Measurements from ENCODE around the gene RCC1.
"Not testable (repeated sequence)": the region's sequence is repeated elsewhere in the genome, so short reads cannot be mapped to it uniquely, and the experiment has no call there.

The RCC1 gene

GRCh38 chr1:28505406-28506187 is at the start of gene RCC1:
TSS of gene RCC1 (plus strand) at chr1:28506043. CDS start at chr1:28529867, 23,824 bp downstream.
- peak; percentile 94 for DNase-seq (ENCODE audit: insufficient read length, low spot score)
- no peak for FAIRE-seq

- no peak for FAIRE-seq
- no peak for DNase-seq (ENCODE audit: insufficient read length, low spot score)
These were observed 49.8 kb upstream of the RCC1 start for GRCh38 chr1:28456078-28456477.

GRCh38 chr1:28457678-28458077 is 48.2 kb upstream of the RCC1 start:
- DNase-seq (ENCODE audit: insufficient read length, low spot score), result no peak
- FAIRE-seq, result no peak

DNA sequence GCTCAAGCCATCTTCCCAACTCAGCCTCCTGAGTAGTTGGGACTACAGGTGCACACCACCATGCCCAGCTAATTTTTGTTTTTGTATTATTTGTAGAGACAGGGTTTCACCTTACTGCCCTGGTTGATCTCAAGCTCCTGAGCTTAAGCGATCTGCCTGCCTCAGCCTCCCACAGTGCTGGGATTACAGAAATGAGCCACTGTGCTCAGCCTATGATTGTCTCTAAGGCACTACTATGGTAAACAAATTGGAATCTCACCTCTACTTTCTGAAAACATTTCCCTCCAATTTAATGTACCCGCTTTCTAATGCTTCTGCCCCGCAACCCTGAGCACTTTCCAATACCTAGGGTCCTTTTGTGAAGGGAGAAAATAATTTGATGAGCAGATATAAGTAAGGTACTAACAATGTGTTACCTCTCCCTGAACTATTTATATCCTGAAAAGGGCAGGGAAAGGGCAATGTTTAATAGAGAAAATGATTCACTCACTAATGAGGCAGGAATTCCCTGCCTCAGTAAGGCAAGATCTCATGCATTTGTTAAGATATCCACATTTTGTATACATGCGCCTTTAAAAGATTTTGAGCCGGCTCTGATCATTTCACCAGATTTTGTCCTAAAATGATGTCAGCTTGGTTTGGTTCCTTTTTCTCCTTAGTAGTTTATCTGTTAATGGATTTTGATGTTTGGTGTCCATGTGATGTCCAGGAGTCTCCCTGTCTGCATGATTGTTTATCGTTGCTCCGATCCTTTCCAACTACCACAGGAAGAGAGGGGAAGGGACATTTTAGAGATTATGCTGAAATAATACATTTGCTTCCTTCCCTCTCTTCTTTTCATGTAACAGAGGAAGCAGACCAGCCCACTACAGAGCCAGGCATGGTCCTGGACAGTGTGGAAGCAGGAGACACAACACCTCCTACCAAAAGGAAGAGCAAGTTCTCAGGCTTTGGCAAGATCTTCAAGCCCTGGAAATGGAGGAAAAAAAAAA is 47.3 kb upstream of the RCC1 start:
- no peak for FAIRE-seq
- no peak for DNase-seq (ENCODE audit: insufficient read length, low spot score)

DNA sequence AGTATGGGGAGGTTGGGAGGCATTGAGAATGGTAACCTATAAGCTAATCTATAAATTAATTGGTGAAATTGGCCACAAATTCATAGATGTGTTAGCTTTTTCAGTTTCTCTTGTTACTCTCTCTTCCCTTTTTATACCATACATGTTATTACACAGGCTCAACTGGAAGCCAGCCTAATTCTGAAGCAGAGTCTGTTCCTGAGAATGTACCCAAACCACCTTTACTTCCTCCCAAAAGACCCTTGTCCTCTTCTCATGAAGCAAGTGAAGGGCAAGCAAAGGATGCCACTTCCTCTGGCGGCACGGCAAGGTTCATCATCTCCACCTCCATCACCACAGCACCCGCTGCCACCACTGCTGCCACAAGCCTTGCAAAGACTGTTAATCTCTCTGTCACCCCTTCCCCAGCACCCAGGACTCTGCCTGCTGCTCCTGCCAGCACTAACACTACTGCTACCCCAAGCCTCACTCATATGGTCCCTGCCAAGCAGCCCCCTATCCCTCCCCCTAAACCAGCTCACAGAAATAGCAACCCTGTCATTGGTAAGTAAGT is 39.5 kb upstream of the RCC1 start:
- DNase-seq (ENCODE audit: insufficient read length, low spot score), result no peak
- no peak for FAIRE-seq

DNA sequence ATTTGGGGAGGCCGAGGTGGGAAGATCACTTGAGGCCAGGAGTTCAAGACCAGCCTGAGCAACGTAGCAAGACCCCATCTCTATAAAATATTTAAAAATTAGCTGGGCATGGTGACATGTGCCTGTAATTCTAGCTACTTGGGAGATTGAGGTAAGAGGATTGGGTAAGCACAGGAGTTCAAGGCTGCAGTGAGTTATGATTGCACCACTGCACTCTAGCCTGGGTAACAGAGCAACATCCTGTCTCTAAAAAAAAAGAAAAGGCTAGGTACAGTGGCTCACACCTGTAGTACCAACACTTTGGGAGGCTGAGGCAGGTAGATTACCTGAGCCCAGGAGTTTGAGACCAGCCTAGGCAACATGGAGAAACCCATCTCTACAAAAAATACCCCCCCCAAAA is 35.7 kb upstream of the RCC1 start:
- DNase-seq (ENCODE audit: insufficient read length, low spot score) (no peak), FAIRE-seq (no peak)

GRCh38 chr1:28479497-28479896 is 26.3 kb upstream of the RCC1 start:
- not testable (repeated sequence) for DNase-seq (ENCODE audit: insufficient read length, low spot score); FAIRE-seq

GRCh38 chr1:28480308-28480707 is 25.5 kb upstream of the RCC1 start:
- FAIRE-seq, result no peak
- no peak for DNase-seq (ENCODE audit: insufficient read length, low spot score)

DNA sequence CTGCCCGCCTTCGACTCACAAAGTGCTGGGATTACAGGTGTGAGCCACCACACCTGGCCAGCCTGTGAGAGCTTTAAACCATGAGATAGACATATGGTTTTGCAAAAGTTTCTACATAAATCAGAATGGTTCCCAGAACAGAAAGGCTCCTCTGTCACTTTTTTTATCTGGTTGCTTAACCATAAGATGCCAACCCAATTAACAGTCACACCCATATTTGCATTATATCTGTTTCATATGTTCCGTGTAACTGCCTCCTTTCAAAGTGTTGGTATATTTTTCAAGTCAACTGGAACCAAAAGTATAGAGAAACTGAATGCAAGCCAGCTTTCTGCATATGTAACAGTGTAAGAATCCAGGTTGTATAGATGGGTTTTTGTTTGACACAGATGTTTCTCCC is 23.7 kb upstream of the RCC1 start:
- DNase-seq (ENCODE audit: insufficient read length, low spot score), result no peak
- no peak for FAIRE-seq

- FAIRE-seq (no peak), DNase-seq (ENCODE audit: insufficient read length, low spot score) (no peak)
These were observed 23.1 kb upstream of the RCC1 start for GRCh38 chr1:28482702-28483101.

DNA sequence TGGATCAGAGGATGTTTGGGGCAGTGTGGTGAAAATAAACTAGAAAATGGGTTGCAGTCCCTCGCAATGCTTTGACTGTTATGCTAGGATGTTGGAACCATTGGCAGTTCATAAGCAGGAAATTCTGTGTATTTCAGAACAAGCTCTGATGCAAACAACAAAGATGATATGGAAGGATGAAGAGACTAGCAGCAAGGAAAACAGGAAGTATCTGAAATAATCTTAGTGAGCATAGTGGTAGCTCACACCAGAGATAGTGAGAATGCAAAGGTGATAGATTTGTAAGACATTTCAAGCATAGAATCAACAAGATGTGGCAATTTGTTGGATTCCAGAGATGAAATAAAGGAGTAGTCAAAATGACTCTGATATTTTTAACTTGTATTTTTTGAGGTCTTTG is 11.1 kb upstream of the RCC1 start:
- DNase-seq (ENCODE audit: insufficient read length, low spot score) (no peak), FAIRE-seq (no peak)

- FAIRE-seq (no peak), DNase-seq (ENCODE audit: insufficient read length, low spot score) (no peak)
These were observed 6.3 kb upstream of the RCC1 start for GRCh38 chr1:28499553-28499952.

DNA sequence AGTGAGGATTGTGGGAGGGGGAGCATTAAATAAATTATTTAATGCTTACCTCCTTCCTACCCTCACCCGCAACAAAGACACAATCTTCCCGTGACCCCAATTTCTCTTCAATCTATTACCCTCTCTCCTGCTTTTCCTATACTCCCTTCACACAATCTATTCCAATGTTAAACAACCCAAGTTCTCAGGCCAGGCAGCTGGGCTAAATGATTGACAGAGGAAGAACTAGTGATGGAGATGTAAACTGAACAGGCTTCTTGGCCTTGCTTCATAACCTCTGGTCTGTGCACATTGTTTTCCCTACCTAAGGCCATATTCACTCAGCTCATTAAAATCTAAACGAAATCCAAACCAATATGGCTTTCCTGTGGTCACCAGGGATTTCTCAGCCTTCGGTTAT is 3.9 kb upstream of the RCC1 start:
- FAIRE-seq (no peak), DNase-seq (ENCODE audit: insufficient read length, low spot score) (no peak)

GRCh38 chr1:28503117-28503516 is 2.7 kb upstream of the RCC1 start:
- DNase-seq (ENCODE audit: insufficient read length, low spot score), result no peak
- FAIRE-seq, result no peak

- FAIRE-seq (no peak), DNase-seq (ENCODE audit: insufficient read length, low spot score) (no peak)
These were observed 1.0 kb downstream of the RCC1 start for GRCh38 chr1:28506907-28507246.

DNA sequence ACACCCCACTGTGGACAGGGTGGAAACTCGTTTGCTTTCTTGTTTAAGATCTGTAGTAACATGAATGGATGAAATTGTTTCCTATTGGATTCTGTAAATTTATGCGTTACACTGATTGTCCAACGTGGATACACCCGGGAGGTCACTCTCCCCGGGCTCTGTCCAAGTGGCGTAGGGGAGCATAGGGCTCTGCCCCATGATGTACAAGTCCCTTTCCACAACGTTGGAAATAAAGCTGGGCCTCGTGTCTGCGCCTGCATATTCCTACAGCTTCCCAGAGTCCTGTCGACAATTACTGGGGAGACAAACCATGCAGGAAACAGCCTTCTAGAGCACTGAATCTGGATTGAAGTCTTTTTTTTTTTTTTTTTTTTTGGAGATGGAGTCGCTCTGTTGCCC is 1.4 kb downstream of the RCC1 start:
- no peak for DNase-seq (ENCODE audit: insufficient read length, low spot score)
- FAIRE-seq, result no peak

DNA sequence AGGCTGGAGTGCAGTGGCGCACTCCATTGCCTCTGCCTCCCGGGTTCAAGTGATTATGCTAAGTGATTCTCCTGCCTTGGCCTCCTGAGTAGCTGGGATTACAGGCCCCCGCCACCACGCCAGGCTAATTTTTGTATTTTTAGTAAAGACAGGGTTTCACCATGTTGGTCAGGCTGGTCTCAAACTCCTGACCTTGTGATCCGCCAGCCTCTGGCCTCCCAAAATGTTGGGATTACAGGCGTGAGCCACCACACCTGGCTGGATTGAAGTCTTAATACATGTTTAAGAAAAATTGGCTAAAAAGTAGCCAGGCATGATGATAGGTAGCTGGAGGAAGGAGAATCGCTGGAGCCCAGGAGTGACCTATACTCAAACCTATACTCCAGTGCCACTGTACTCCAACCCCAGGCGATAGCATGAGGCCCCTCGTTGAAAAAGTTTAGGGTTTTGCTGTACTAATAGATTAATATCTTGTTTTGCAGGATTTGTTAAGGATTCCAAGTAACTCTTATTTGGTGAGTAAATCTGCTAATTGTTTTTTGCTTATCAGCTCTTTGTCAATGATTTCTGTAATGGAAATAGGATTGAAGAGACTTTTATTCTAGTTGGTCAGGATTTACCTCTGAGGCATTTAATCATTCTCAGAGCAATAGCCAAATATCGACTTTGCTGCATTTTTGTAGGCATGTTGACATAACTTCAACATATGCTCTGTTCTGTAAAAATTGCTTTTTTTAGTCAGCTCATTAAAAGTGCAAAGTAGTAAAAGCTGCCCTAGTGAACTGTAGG is 2.0 kb downstream of the RCC1 start:
- no peak for FAIRE-seq
- no peak for DNase-seq (ENCODE audit: insufficient read length, low spot score)

DNA sequence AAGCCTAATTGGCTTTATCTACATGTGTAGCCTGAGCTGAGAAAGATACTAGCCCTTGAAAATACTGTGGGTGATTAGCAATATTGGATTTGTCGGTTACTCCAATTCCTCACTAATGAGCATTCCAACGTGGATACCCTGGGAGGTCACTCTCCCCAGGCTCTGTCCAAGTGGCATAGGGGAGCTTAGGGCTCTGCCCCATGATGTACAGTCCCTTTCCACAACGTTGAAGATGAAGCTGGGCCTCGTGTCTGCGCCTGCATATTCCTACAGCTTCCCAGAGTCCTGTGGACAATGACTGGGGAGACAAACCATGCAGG is 2.6 kb downstream of the RCC1 start:
- no peak for FAIRE-seq
- no peak for DNase-seq (ENCODE audit: insufficient read length, low spot score)

DNA sequence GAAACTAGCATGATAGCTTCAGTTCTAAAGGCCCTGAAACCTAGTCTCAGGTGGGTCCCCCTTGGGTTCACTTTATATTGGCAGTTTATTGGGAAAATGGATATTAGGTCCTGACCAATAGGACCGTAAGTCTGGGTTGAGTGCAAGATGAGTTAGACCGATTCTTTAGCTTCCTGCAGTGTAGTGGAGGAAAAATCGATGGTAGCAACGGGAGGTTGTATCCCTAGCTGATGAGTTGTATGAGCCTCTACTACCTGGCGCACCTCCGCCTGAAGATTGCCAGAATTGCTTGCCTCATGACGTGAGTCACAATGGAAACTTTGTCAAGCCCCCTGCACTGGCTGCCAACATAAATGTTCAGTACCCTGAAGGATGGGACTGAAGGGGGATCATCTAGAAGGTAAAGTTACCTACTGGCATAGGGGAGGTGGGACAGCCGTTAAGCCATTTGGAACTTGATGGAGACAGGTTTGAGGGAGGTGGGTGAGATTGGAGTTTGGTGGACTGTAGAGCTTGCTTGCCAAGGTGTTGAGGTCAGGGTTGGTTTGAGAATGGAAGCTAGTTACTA is 3.9 kb downstream of the RCC1 start:
- FAIRE-seq (no peak), DNase-seq (ENCODE audit: insufficient read length, low spot score) (no peak)

GRCh38 chr1:28510273-28510969 is 4.6 kb downstream of the RCC1 start:
- DNase-seq (ENCODE audit: insufficient read length, low spot score) (no peak), FAIRE-seq (no peak)
